Measurements from ENCODE around the gene RAB12. TPM values are rescaled to one million over a fixed set of nuclear protein-coding genes. Genes with fewer than 3 reads are reported as not detected.
A peak's percentile ranks its signal among the peaks of the same experiment; 100 is the strongest.
"Not testable (repeated sequence)": the region's sequence is repeated elsewhere in the genome, so short reads cannot be mapped to it uniquely, and the experiment has no call there.

RAB12 gene
- total RNA-seq, 1 donor from 2014 or later = 25.2 TPM

DNA sequence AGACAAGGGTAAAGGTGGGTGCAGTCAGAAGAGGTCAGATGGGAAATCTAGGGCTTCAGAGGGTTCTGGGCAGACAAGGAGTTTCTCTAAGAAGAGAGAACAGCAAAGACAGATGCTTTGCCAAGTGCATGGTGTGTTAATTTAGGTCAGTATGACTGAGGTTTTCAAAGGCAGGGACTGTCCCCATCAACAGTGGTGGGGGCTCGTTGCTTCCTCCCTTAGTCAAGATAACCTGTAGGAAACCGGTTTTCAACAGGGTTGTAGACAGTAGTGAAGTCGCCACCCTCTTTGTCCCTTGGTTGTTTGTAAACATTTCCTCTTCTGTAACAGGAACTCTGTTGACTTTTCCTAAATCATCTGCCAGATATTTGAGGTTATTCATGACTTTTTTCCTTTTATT is 11.6 kb downstream of the RAB12 start:
- peaks cover 17% of the 10 kb centered on the region for H3K9me3 Mint-ChIP-seq
- H3K36me3 Mint-ChIP-seq = peaks cover 30% of the 10 kb centered on the region
- peaks cover 19% of the 10 kb centered on the region for H3K4me1 Mint-ChIP-seq (ENCODE audit: unreplicated experiment)
- H3K27me3 Mint-ChIP-seq = no peaks in the 10 kb centered on the region
- H3K27ac Mint-ChIP-seq = peak overlapping the region; percentile 62
- H3K4me3 Mint-ChIP-seq = no peak overlapping the region
- no peak for DNase-seq (ENCODE audit: extremely low spot score, unreplicated experiment)
- TF ChIP-seq, protein P1, sequence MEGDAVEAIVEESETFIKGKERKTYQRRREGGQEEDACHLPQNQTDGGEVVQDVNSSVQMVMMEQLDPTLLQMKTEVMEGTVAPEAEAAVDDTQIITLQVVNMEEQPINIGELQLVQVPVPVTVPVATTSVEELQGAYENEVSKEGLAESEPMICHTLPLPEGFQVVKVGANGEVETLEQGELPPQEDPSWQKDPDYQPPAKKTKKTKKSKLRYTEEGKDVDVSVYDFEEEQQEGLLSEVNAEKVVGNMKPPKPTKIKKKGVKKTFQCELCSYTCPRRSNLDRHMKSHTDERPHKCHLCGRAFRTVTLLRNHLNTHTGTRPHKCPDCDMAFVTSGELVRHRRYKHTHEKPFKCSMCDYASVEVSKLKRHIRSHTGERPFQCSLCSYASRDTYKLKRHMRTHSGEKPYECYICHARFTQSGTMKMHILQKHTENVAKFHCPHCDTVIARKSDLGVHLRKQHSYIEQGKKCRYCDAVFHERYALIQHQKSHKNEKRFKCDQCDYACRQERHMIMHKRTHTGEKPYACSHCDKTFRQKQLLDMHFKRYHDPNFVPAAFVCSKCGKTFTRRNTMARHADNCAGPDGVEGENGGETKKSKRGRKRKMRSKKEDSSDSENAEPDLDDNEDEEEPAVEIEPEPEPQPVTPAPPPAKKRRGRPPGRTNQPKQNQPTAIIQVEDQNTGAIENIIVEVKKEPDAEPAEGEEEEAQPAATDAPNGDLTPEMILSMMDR (conservative IDR thresholded peaks at IDR 0.05) = no peak

DNA sequence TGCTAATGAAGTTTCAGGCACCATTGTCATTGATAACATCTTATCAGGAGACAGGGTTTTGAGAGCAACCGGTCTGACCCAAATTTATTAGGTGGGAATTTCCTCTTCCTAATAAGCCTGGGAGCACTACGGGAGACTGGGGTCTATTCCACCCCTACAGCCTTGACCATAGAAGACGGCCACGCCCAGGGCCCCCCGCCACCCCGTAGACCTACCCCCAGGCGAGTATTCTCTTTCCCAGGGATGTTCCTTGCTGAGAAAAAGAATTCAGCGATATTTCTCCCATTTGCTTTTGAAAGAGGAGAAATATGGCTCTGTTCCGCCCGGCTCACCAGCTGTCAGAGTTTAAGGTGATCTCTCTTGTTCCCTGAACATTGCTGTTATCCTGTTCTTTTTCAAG is 13.4 kb downstream of the RAB12 start:
- not testable (repeated sequence) for DNase-seq (ENCODE audit: extremely low spot score, unreplicated experiment); H3K27ac Mint-ChIP-seq; H3K4me3 Mint-ChIP-seq; H3K27me3 Mint-ChIP-seq
- Mint-ChIP-seq H3K4me1 (ENCODE audit: unreplicated experiment) (peaks cover 13% of the 10 kb centered on the region), H3K9me3 (peaks cover 17% of the 10 kb centered on the region), H3K36me3 (peaks cover 36% of the 10 kb centered on the region)

DNA sequence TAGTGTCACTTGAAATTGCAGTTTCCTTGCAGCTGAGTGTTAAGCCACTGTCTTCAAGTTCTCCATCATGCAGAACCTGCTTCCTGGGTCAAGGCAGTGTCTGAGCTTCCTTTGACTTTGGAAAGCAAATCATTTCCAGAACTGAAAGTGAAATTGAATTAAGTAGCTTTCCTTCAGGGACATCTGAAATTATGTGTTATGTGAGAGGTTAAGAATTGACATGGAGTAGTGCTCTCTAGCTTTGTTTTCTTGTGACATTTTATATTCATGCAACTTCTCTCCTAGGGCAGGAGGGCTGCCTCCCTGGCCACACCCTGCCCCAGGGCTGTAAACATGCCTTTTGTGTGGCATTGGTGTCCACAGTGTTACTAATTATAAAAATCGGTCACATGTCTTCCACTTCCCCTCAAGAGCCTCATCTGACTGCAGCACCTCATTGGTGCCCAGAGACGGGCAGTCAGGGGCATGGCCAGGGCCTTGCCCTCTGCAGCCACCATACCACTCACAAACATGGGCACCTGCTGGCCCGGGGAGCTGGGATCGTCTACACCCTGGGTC is 14.4 kb downstream of the RAB12 start:
- H3K9me3 Mint-ChIP-seq = peaks cover 17% of the 10 kb centered on the region
- H3K27ac Mint-ChIP-seq = peak overlapping the region; percentile 65
- peaks cover 39% of the 10 kb centered on the region for H3K36me3 Mint-ChIP-seq
- no peak overlapping the region for H3K4me3 Mint-ChIP-seq
- peaks cover 19% of the 10 kb centered on the region for H3K4me1 Mint-ChIP-seq (ENCODE audit: unreplicated experiment)
- no peaks in the 10 kb centered on the region for H3K27me3 Mint-ChIP-seq
- no peak for DNase-seq (ENCODE audit: extremely low spot score, unreplicated experiment)
- TF ChIP-seq, protein P1 (conservative IDR thresholded peaks at IDR 0.05) = no peak

DNA sequence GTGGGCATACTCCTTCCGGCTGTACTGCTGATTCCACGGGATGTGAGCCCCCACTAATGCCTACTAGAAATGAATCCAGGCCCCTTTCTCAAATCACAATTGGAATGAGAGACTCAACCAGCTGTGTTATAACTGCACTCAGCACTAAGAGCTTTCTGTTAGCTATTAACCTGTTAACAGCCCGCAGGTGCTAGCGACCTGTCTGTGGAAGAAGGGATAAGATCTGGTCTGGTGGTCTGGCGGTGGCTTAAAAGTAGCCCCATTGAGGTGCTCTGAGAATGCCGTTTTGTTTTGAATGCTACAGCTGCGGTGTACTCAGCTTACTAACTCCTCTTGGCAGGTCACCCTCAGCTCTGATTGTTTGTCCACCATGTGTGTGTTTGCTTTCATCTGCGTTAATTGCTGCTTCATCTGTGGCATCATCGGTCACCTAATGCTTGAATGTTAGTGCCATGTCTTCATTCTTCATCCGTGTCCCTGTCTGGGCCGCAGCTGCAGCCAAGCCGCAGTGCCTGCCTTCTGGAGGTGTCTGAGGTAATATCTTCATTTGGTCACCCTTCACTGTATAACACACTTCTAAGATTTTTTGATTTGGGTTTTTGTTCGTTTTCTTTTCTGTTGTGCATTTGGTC is 16.3 kb downstream of the RAB12 start:
- Mint-ChIP-seq H3K27ac (peak overlapping the region; percentile 12), H3K4me1 (ENCODE audit: unreplicated experiment) (peaks cover 25% of the 10 kb centered on the region), H3K27me3 (no peaks in the 10 kb centered on the region), H3K4me3 (no peak overlapping the region), H3K36me3 (peaks cover 43% of the 10 kb centered on the region), H3K9me3 (peaks cover 16% of the 10 kb centered on the region)
- DNase-seq (ENCODE audit: extremely low spot score, unreplicated experiment) = no peak
- TF ChIP-seq, protein P1 (conservative IDR thresholded peaks at IDR 0.05) = no peak

DNA sequence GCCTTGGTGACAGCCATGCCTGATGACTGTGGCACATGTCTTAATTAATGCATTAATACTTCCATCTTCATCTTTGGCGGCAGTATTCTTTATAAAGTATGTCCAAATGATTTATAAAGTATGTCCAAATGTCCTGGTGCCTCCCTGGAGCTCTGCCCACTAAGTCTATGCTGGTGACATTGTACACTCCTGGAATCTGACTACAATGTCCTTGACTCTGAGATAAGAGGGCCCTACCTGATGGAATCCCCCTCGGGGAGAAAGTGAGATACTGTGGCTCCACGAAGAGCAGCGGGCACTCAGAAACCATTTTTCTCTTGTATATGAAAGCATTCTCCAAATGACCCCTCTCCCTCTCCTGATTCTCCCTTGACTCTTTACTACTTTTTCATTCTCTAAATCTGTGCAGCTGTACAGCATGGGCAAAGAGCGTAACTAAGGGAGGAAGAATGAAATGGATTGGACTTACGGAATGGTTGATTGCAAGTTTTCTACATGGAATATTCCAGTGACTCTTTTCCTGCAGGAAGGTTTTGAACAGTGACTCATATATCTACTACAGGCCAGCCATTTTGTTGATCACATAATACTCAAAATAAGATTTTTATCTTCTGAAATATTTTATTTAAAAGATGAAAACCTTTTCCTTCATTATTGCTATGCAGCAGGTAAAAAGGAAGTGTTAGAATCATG is 17.3 kb downstream of the RAB12 start:
- DNase-seq (ENCODE audit: extremely low spot score, unreplicated experiment) = no peak
- H3K4me3 Mint-ChIP-seq = no peak overlapping the region
- H3K9me3 Mint-ChIP-seq = peaks cover 7% of the 10 kb centered on the region
- peaks cover 34% of the 10 kb centered on the region for H3K36me3 Mint-ChIP-seq
- H3K4me1 Mint-ChIP-seq (ENCODE audit: unreplicated experiment) = peaks cover 24% of the 10 kb centered on the region
- TF ChIP-seq, protein P1 (conservative IDR thresholded peaks at IDR 0.05) = no peak
- peak overlapping the region; percentile 46 for H3K27ac Mint-ChIP-seq
- H3K27me3 Mint-ChIP-seq = no peaks in the 10 kb centered on the region

DNA sequence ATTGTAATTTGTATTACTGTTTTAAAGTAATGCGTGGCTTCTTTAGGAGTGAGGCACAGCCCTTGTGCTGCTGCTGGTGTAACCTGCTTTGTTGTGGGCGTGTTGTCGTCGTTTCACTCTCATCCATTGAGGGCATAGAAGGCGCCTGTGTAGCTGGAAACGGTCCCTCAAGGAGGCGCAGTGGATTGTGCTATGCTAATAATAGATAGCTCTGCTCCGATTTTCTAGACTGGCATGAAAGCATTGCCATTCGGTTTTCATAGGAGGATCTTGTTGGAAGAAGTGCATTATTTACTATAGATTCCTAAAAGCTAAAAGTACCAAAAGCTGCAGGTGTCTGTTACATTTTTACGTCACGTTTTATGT is 17.9 kb downstream of the RAB12 start:
- TF ChIP-seq, protein P1 (conservative IDR thresholded peaks at IDR 0.05) = no peak
- no peak overlapping the region for H3K4me3 Mint-ChIP-seq
- peaks cover 24% of the 10 kb centered on the region for H3K4me1 Mint-ChIP-seq (ENCODE audit: unreplicated experiment)
- no peak for DNase-seq (ENCODE audit: extremely low spot score, unreplicated experiment)
- peaks cover 28% of the 10 kb centered on the region for H3K36me3 Mint-ChIP-seq
- no peaks in the 10 kb centered on the region for H3K27me3 Mint-ChIP-seq
- no peak overlapping the region for H3K27ac Mint-ChIP-seq
- peaks cover 2% of the 10 kb centered on the region for H3K9me3 Mint-ChIP-seq

Data from type B pancreatic cell (in vitro differentiated cells).